Dedifferentiated amniotic fluid mesenchymal stem cell (primary cell): ENCODE data around the gene PBRM1.

ENCODE experiments used
- DNase-seq: peaks from one replicate; pipeline ENCODE4 v3.0.0-alpha.2; 2016; ENCODE audit errors: extremely low spot score

The PBRM1 gene

DNA sequence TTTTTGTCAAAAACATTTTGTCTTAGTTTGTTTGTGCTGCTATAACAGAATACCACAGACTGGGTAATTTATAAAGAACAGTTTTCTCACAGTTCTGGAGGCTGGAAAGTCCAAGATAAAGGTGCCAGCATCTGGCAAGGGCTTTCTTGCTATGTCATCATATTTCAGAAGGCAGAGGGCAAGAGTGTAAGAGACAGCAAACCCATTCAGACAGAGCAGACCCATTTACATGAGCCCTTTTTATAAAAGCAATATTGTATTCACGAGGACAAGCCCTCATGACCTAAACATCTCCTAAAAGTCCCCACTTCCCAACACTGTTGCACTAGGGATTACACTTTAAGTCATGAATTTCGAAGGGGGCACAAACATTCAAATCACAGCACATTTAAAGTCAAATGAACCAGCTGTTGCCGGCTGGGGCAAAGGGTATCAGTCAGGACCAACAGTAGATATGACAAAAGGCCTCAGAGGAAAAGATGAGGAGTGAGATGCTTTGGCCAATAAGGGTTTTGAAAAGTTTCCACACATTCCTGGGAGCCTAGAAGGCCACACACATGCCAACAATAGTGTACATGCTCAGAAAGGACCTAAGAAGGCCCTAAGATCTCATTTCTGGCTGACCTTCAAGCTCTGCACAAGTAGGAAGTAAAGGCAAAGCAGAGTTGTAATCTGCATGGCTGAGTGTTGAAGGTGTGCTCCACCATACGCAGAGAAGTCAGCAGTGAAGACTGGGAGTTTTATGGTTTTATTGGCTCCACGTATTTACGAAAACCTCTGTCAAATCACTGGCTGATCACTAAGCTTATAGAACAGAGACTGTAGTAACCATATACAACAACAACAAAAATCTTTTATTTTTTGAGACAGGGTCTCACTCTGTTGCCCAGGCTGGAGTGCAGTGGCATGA is 111.4 kb downstream of the PBRM1 start:
- DNase-seq: no peak

DNA sequence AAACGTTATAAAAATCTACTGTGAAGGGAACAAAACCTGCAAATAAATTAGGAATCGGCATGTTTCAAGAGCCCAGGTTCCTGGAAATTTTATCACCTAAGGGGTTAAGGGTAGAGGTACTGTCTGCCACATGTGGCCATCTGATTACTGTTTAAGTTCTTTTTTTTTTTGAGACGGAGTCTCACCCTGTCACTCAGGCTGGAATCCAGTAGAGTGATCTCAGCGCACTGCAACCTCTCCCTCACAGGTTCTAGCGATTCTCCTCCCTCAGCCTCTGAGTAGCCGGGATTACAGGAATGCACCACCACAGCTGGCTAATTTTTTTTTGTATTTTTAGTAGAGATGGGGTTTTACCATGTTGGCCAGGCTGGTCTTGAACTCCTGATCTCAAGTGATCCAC is 113.5 kb downstream of the PBRM1 start:
- DNase-seq: no peak

DNA sequence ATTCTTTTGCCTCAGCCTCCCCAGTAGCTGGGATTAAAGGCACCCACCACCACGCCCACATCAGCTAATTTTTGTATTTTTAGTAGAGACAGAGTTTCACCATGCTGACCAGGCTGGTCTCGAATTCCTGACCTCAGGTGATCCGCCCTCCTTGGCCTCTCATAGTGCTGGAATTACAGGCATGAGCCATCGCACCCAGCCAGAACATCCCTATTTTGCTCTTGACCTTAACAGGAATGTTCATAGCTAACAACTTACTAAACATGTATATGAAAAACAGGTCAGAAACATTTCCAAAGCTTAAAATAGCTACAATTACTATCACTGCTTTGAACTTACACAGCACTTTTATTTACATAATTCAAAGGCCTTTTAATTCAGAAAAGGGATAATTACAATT is 115.6 kb downstream of the PBRM1 start:
- DNase-seq: no peak

DNA sequence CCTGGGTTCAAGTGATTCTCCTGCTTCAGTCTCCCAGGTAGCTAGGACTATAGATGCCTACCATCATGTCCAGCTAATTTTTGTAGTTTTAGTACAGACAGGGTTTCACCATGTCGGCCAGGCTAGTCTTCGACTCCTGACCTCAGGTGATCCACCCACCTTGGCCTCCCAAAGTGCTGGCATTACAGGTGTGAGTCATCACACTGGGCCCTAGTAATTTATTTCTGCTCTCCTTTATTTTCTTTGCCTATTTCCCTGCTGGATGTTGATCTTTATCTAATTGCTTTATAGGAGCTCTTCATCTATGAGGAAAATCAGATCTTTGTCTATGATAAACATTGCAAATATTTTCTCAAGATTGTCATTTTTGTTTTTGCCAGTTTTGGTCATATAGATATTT is 117.6 kb downstream of the PBRM1 start:
- no peak for DNase-seq

DNA sequence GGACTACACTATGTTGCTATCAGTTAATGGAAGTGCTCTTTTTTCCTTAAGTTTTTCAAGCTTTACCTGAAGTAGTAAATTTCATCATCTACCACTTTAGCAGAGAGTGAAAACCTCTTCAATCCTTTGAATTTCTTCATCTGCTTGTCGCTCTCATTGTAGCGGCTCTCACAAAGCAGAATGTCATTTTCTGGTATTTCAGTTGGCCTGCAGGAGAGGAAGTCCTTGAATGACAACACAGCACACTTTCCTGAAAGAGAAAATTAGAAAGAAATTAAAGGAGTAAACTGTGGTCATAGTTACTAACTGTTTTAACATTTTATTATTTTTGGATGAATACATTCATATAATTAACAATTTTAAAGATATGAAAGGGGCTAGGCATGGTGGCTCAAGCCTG is 121.7 kb downstream of the PBRM1 start:
- no peak for DNase-seq

DNA sequence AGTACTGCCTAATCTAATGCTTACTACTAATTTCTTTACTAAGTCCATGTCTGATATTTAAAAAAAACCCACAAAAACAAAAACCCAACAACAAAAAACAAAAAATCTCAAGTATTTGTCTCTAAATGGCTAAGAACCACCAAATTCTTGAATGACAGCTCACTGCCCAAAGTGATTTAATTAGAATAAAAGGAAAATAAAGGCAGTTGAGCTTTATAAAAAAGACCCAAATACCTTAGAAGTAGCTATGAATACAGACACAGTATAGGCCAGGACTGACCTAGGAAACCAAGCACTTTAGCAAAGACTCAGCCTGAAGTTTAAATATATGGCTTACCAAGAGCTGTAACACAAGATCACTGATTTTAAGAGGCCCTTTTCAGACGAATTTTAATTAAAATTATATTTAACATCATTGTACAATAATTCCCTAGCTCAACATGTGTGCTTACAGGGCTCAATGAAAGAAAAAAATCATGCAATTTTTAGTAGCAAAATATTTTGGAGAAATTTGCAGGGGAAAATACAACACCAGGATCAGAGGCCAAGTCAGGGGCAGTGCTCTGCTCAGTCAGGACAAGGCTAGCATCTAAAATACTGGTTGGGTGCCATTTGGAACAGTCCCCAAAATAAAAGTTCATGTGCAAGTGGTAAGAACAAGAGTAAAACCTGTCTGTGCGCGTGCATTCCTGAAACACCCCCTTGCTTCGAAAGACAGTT is 124.5 kb downstream of the PBRM1 start:
- no peak for DNase-seq

DNA sequence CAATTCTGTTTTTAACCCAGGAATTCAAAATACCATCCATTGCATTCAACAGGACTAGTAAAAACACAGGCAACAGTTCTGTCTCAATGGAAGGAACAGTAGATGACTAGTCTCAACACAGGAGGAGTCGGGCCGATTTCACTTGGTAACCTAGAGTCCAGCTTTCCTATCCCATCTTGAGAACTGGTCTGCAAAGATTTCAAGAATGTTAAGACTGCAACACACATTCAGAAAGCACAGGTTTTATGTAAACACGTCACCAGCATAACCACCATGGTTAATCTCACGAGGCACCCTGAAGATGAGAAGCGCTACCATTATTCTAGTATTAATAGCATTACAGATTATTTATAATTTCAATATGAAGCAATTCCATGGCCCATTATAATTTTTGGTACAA is 127.3 kb downstream of the PBRM1 start:
- DNase-seq: peak; percentile 13

DNA sequence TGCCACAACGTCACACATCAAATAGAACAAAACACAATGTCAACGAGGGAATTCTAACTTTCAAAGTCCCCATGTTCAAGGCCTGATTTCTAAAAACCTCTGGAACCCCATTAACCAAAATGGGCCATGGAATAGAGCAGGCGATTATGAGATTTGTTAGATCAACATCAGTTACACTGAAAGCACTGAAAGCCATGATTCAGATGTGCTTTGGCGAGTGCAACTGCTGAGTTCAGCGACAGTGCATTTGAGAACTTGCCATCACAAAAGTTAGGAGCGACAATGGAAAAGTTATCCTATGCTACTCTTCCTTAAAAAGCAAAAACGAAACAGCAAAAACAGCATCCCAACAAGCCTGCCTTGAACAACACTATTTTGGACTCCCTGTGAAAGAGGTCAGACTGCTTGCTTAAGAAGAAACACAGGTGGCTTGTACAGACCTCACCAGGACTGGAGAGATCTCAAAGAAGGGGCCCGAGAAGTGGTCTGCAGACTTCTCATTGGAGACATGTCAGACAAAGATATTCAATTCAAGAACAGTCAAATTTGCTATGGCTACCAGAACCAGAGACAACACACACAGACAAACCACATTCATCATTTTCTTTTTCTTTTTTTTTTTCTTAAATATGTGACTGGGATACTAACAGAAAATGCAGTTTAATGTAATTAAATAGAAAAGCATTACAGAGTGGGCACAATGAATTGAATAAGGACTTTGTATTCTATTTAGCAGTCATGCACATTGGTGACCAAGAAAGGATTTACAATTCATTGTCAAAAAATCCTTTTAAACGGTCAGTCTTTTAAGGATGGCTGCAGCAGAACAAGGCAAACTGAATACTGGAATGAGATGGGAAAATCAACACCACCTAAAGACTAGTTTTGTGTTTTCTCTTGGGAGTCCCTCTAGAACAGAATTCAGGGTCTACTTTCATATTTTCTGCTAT is 128.4 kb downstream of the PBRM1 start:
- DNase-seq: no peak

DNA sequence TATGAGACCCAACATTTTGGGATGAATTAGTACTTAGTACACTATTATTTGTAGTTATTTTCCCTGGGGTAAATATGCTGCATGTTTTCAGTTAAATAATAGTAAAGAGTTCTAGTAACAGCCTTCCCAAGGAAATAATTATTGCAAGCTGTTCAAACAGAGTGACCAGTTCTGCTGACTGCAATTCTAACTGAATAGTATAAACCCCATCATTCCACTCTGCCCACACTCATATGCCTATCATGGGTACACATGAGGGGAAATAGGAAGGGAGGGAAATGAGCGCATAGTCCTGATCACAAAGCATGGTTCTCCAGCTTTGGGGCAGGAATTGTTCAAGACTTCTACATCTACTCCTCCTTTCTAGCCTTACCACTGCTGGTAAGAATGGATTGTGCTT is 130.7 kb downstream of the PBRM1 start:
- DNase-seq: peak; percentile 34

DNA sequence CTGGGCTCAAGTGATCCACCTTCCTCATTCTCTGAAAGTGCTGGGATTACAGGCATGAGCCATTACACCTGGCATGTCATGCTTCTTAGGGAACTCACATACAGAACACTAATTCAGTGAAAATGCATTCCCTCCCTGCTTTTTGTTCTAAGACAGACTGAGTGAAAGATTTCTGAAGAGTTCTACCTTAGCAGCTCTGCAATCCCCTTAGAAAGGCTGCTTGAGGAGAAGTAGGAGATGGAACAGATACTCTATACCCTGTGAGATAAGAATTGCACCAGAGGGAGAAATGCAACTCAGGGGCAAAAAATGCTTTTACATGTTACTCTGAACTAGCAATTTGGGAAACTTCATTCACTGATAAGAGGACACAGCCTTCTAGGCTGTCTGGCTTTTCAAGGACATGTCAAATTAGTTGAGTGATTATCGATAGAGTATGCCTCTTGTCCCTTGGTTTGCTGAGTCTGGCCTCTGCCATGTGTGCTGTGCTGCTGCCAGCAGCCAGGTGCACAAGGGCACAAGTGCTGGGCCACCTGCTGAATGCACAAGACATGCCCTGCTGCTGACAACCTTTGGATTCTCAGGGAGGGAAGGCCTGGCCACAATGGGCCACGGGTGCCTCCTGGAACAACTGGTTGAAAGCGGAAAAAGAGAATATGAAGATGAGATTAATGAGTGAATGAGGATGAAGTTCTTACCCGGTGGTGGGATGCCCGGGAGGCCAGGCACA is 131.5 kb downstream of the PBRM1 start:
- DNase-seq: no peak

DNA sequence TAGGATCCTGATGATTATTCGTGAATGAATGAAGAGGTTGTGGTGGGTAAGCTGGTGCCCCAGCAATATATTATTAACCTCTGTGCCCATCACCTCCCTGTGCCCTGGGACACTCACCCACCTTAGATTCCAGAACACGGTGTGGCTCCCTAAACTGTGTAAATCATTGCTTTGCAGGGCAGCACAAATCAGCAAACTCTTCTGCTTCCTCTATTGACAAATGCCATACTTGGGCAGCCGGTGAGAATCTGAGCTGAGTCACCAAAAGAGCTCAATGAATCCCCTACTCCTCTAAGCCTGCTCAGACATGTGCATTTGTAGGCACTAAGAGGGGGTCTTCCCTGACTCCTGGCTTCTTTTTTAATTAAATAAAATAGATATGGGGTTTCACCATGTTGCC is 133.6 kb downstream of the PBRM1 start:
- no peak for DNase-seq

DNA sequence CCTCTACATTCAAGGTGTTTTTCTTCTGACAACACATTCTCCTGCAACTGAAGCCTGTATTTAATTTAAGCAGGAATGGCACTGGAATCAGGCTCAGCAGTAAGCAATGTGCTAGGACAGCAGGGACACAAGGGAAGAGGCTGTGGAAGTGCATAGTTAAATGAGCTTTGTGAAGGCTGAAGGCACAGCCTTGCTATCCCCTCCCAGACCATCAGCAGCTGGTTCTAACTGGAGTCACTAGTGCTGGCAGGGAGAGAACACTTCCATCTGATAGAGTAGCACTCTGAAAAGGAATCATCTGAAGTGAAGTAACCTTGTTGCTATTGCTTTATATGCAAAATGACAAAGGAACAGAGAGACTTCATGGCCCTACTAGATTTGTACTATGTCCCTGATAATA is 134.6 kb downstream of the PBRM1 start:
- DNase-seq: no peak

DNA sequence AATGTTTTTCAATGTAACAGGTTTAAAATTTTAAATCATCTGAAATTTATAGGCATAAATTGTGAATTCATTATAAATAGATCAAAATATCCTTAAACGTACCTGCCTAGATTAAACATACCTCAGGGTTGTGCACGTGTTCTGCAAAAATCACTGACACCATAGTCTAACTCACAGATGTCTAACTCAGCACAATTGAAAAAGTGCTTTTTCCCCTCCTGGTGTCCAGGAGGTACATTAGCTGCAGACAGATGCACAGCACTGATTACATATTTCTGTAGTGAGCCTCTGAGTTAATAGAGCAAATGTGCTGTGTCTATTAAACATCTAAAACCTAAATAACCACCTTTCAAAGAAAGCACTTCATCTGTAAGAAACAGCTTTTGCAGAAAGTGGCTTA is 138.6 kb downstream of the PBRM1 start:
- no peak for DNase-seq

DNA sequence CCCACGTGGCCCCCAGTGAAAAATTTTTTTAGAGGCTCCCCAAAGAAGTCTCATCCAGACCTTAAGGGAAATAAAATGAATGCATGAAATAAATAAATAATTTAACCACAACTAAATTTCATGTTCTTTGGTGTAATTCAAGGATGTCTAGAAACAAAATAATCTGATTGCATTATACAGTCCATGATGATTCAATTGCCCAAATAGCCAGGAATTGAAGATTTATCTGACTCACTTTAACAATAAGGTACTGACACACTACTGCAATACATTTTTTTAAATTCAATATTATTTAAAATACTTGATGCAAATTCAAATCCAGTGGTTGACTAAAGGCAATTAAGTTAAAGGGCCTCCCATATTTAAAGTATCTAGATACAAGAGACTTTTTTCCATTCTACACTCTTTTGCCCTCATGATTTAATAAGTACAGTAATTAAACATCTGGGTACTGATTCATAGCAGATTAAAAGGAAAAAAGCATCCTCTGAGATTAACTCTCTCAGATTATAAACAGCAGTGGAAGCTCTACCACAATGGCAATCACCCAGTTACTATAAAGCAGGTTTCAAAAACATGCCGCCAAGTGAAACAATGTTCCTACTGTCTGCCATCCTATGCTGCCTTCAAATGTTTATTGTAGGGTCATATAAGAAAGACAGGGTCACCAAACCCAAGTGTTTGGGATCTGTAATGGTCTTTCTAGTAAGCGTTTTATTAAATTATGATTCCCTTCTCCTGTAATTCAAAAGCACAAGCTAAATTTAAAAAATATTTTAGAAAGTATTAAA is 139.4 kb downstream of the PBRM1 start:
- no peak for DNase-seq

DNA sequence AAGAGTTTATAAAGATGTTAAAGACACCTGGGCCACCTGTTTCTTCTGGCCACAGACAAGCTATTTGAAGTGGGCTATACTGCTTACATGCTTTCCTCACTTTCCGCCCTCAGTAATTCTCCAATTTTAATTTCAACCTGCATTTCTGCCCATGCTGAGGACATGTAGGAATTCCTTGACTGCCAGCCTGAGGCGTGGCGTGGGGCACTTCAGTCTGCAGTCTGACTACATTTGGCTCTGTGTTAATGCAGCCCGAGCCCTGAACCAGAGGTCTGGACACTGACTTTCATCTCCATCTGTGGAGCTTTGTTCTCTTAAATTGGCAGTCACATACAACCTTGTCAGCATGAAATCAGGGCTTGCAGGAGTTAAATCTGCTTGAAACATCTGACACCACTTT is 140.8 kb downstream of the PBRM1 start:
- DNase-seq: no peak

DNA sequence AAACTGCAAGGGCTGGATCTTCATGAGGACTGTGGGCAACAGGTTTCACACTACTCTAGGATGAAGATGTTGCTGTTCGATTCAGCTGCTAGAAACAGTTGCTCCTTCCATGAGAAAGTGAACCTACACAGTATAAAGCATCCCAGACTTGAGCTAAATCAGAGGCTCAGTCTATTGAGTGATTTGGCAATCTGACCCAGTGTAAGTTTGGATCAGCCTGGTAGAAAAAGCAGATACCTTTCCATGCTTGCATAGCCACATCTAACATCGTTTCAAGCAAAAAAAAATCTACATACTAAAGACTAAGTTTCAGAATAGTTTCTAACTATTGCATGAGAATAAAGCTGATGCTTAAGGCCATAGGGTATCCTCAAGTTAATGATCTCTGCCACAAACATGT is 144.7 kb downstream of the PBRM1 start:
- DNase-seq: no peak

DNA sequence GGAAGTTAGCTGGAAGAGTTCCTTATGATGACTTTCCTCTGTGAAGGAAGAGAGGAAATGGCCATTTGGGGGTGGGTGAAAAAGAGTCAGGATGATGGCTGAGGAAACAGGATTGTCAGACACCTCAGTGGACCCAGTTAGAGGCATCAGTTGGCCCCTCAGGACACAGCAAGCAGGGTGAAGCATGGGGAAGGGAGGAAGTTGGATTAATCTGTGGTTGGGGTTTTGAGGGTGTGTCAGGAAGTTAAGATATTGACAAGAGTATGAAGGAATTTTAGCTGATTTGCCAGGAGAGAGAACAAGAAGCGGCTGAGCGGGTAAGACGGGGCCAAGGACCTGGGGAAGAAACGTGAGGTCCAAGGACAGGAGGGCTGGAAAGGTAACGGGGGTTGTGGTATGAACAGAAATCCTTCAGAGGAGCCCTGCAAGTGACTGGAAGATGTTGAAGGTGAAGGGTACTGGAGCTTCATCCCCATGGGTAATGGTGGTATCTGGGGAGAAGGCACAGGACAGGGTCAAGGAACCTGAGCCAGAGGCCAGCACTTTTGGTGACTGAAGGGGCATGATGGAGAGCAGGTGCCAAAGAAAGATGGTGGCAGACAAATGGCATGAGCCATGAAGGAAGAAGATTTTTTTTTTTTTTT is 146.6 kb downstream of the PBRM1 start:
- no peak for DNase-seq

DNA sequence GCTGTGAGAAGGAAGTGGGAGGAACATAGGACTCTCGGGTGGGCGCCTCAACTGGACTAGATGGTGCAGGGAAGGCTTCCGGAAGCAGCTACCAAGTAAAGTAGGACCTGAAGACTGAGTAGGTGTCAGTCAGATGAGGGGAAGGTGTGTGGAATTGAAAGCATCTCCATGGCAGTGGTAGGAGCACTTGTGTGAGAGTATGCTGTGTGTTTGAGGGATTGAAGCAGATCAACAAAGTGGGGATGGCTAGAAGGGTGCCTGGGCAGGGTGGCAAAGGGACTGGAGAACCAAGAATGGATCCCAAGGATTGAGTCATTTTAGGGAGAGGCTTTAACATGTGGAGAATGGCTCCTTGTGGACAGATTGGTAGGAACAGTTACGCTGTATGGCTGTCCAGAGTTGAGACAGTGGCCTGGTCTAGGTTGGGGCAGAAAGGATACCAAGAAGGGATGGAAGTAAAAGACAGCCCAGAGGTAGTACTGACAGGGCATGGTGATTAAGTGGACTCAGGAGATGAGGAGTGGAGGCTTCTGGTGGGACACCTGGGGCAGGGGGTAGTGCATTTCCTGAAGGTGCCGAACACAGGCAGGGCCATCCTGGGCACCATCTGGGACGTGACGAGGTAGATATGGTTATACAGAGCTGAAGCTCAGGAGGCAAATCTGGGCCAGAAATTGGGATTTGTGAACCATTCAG is 147.8 kb downstream of the PBRM1 start:
- DNase-seq: no peak

DNA sequence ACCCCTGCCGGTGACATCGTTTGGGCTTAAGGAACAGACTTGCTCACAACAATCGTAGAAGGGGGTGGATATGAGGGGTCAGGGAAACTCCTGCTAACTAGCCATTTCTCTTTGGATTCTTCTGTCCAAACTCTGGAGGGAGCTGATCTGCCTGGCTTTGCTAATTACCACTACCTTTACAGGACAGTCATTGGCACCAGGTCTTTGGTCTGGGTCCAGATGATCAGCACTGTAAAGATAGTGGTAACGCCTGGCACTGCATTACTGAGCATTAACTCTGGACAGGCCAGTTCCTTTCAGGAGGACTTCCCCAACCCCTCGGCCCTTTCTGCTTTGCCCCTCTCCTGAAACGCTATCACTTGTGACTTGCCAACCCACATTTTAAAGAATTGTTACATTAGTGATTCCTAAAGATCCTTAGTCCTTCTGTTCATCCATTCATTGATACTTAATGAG is 148.5 kb downstream of the PBRM1 start:
- DNase-seq: no peak
